Neutrophil (primary cell): Measurements from ENCODE around the gene BICRA.

Source experiments
- H3K27ac ChIP-seq: fragments of 200-600 bp; sonication (generic); 2 replicates; pipeline ENCODE4 v1.5.1; 2016; ENCODE audit warnings: mild to moderate bottlenecking, moderate library complexity
- H3K27me3 ChIP-seq: fragments of 200-600 bp; sonication (generic); 2 replicates; pipeline ENCODE4 v1.6.0; 2016; ENCODE audit warnings: mild to moderate bottlenecking
- H3K36me3 ChIP-seq: fragments of 200-600 bp; sonication (generic); 2 replicates; pipeline ENCODE4 v1.5.1; 2017
- H3K4me1 ChIP-seq, 2 experiments: fragments of 200-600 bp in 1 of 2; sonication (generic) in 1 of 2; 1 replicate in 1 of 2; 2 replicates in 1 of 2; pipeline versions ENCODE4 v1.5.1 to v1.6.1; 2013 to 2016; ENCODE audit warnings: low read depth in 1 of 2, low read length in 1 of 2, mild to moderate bottlenecking in 1 of 2, moderate library complexity in 1 of 2; ENCODE audit not compliant: control insufficient read depth in 1 of 2, insufficient read depth in 1 of 2
- H3K4me3 ChIP-seq, 2 experiments: fragments of 200-600 bp in 1 of 2; sonication (generic) in 1 of 2; 1 replicate in 1 of 2; 2 replicates in 1 of 2; pipeline ENCODE4 v1.5.1; 2013 to 2016; ENCODE audit warnings: low read depth in 1 of 2, low read length in 1 of 2, mild to moderate bottlenecking in 1 of 2, moderate library complexity in 1 of 2
- H3K9me3 ChIP-seq: fragments of 200-600 bp; sonication (generic); 2 replicates; pipeline ENCODE4 v1.5.1; 2016
- CTCF ChIP-seq: fragments of 200-600 bp; sonication (generic); IDR thresholded peaks from 2 replicates; pipeline ENCODE4 v1.5.1; 2016; ENCODE audit warnings: antibody characterized with exemption

Gene BICRA

GRCh38 chr19:47608074-47608918 lies 638 bp upstream of the BICRA start:
- Histone ChIP-seq H3K36me3 (no peaks in the 10 kb centered on the region), H3K4me1 (peaks cover 32 to 35% of the 10 kb centered on the region in 2 experiments), H3K4me3 (peak overlapping the region; percentile 94 to 96), H3K27ac (peak overlapping the region; percentile 89), H3K27me3 (peaks cover 26% of the 10 kb centered on the region), H3K9me3 (no peaks in the 10 kb centered on the region)
- no peak for TF ChIP-seq CTCF

- H3K27me3 ChIP-seq: peaks cover 7% of the 10 kb centered on the region
- H3K27ac ChIP-seq: peak overlapping the region; percentile 89
- no peak for TF ChIP-seq CTCF
- H3K4me3 ChIP-seq: peak overlapping the region; percentile 94 to 96
- H3K9me3 ChIP-seq: no peaks in the 10 kb centered on the region
- H3K4me1 ChIP-seq: peaks cover 32 to 35% of the 10 kb centered on the region in 2 experiments
- H3K36me3 ChIP-seq: no peaks in the 10 kb centered on the region
These were observed 1.3 kb downstream of the BICRA start for GRCh38 chr19:47609906-47610894.

GRCh38 chr19:47610902-47611301 lies 2.0 kb downstream of the BICRA start:
- Histone ChIP-seq H3K4me3 (peak overlapping the region; percentile 94 to 96), H3K36me3 (no peaks in the 10 kb centered on the region), H3K27me3 (no peaks in the 10 kb centered on the region), H3K27ac (peak overlapping the region; percentile 89), H3K9me3 (no peaks in the 10 kb centered on the region), H3K4me1 (peaks cover 35 to 36% of the 10 kb centered on the region in 2 experiments)
- TF ChIP-seq CTCF: no peak

- peaks cover 25 to 28% of the 10 kb centered on the region in 2 experiments for H3K4me1 ChIP-seq
- H3K27me3 ChIP-seq: no peaks in the 10 kb centered on the region
These were observed 4.5 kb downstream of the BICRA start for GRCh38 chr19:47613165-47614020.

More at GRCh38 chr19:47613165-47614020, 4.5 kb downstream of the BICRA start:
- Histone ChIP-seq H3K36me3 (no peaks in the 10 kb centered on the region), H3K9me3 (no peaks in the 10 kb centered on the region), H3K27ac (no peak overlapping the region), H3K4me3 (no peak overlapping the region)
- no peak for TF ChIP-seq CTCF
